H1 (cell line): ENCODE data around the gene SLC25A52. TPM values are rescaled to one million over a fixed set of nuclear protein-coding genes. Genes with fewer than 3 reads are reported as not detected.

ENCODE experiments used
- CTCF ChIA-PET: fragments of 300-600 bp; sonication (Branson Sonifier 250); formaldehyde crosslinking; loops from one replicate; lab custom pipeline; 2021; ENCODE audit not compliant: partially characterized antibody; lab: Charles Lee
- POLR2A ChIA-PET: fragments of 300-600 bp; sonication (Branson Sonifier 250); formaldehyde crosslinking; loops from one replicate; lab custom pipeline; 2021; ENCODE audit warnings: inconsistent platforms; ENCODE audit not compliant: partially characterized antibody; lab: Charles Lee
- DNase-seq, 2 experiments: peaks; one replicate each; pipeline versions ENCODE4 v3.0.0 to v3.0.0-alpha.2; 2010 to 2022; ENCODE audit warnings: low spot score in 2 of 2, low read depth in 1 of 2, mixed read lengths in 1 of 2
- FAIRE-seq: peaks from 2 replicates; lab custom pipeline; 2011; peaks lifted over from hg19 to GRCh38; lab: Jason Lieb, UNC
- H2AFZ ChIP-seq: 2 replicates; pipeline ENCODE4 v1.8.1; 2012; ENCODE audit warnings: low read length, inconsistent platforms
- H2AK5ac ChIP-seq: 2 replicates; pipeline ENCODE4 v1.6.1; 2013; ENCODE audit warnings: low read depth, low read length
- H2BK120ac ChIP-seq: replicated peaks from 2 replicates; pipeline ENCODE3; 2013; ENCODE audit warnings: low read depth, low read length, inconsistent platforms
- H2BK12ac ChIP-seq: 2 replicates; pipeline ENCODE4 v1.6.1; 2013; ENCODE audit warnings: low read depth, low read length
- H2BK15ac ChIP-seq: 2 replicates; pipeline ENCODE4 v1.6.1; 2013; ENCODE audit warnings: low read length
- H2BK20ac ChIP-seq: 2 replicates; pipeline ENCODE4 v1.6.1; 2013; ENCODE audit warnings: low read length
- H2BK5ac ChIP-seq: 2 replicates; pipeline ENCODE4 v1.6.1; 2013; ENCODE audit warnings: low read depth, low read length
- H3K14ac ChIP-seq: 2 replicates; pipeline ENCODE4 v1.6.1; 2013; ENCODE audit warnings: inconsistent platforms; ENCODE audit not compliant: insufficient read length
- H3K18ac ChIP-seq: 2 replicates; pipeline ENCODE4 v1.6.1; 2013; ENCODE audit warnings: low read length; ENCODE audit errors: extremely low read depth
- H3K23ac ChIP-seq: 2 replicates; pipeline ENCODE4 v1.6.1; 2013; ENCODE audit warnings: inconsistent platforms; ENCODE audit not compliant: insufficient read length
- H3K23me2 ChIP-seq: 2 replicates; pipeline ENCODE4 v1.6.1; 2013; ENCODE audit warnings: low read depth, low read length
- H3K27ac ChIP-seq: 2 replicates; pipeline ENCODE4 v1.6.1; 2011; ENCODE audit warnings: low read depth, low read length, inconsistent platforms
- H3K27me3 ChIP-seq, 4 experiments: replicated peaks in 1 of 4; 1 replicate in 1 of 4; 2 replicates in 3 of 4; pipeline versions ENCODE4 v1.6.1 to v1.8.1; 2011 to 2013; ENCODE audit warnings: low read length in 3 of 4, mild to moderate bottlenecking in 3 of 4, inconsistent platforms in 2 of 4, mixed read lengths in 2 of 4, moderate library complexity in 1 of 4; ENCODE audit not compliant: control insufficient read depth in 3 of 4, insufficient read depth in 3 of 4; ENCODE audit errors: extremely low read depth in 1 of 4
- H3K36me3 ChIP-seq, 4 experiments: 2 replicates each; pipeline versions ENCODE4 v1.6.1 to v1.8.1; 2011 to 2013; ENCODE audit warnings: mild to moderate bottlenecking in 4 of 4, low read length in 3 of 4, moderate library complexity in 2 of 4, control low read depth in 1 of 4, inconsistent platforms in 1 of 4; ENCODE audit not compliant: insufficient read depth in 4 of 4, control insufficient read depth in 2 of 4
- H3K4ac ChIP-seq: replicated peaks from 2 replicates; pipeline ENCODE3; 2013; ENCODE audit warnings: low read length, low read depth, mixed read lengths, inconsistent platforms; ENCODE audit not compliant: insufficient read length
- H3K4me1 ChIP-seq, 4 experiments: replicated peaks in 1 of 4; 1 replicate in 1 of 4; 2 replicates in 3 of 4; pipeline versions ENCODE4 v1.6.1 to v1.8.1; 2011 to 2013; ENCODE audit warnings: low read length in 3 of 4, inconsistent platforms in 2 of 4, mixed read lengths in 1 of 4; ENCODE audit not compliant: insufficient read depth in 4 of 4, control insufficient read depth in 3 of 4
- H3K4me2 ChIP-seq, 2 experiments: 2 replicates each; pipeline versions ENCODE4 v1.6.1 to v1.8.1; 2011 to 2013; ENCODE audit warnings: low read depth in 2 of 2, low read length in 2 of 2, control low read depth in 1 of 2, inconsistent platforms in 1 of 2, mild to moderate bottlenecking in 1 of 2; ENCODE audit not compliant: insufficient read depth in 1 of 2
- H3K4me3 ChIP-seq, 4 experiments: fragments of 200-600, 300-600 bp in 1 of 4; sonication (generic), shearing (Covaris generic), sonication (Bioruptor Twin) in 1 of 4; 2 replicates each; pipeline versions ENCODE4 v1.5.1 to v1.8.1; 2011 to 2016; ENCODE audit warnings: low read length in 4 of 4, low read depth in 3 of 4, control low read depth in 2 of 4, inconsistent platforms in 2 of 4, mild to moderate bottlenecking in 2 of 4, mixed read lengths in 1 of 4, moderate library complexity in 1 of 4; ENCODE audit not compliant: insufficient read depth in 2 of 4; ENCODE audit errors: extremely low read depth in 1 of 4
- H3K56ac ChIP-seq: replicated peaks from 2 replicates; pipeline ENCODE3; 2013; ENCODE audit warnings: low read depth, mild to moderate bottlenecking, mixed read lengths, low read length, inconsistent platforms; ENCODE audit not compliant: insufficient read length
- H3K79me1 ChIP-seq: 2 replicates; pipeline ENCODE4 v1.6.1; 2013; ENCODE audit warnings: low read depth, low read length, control low read depth
- H3K79me2 ChIP-seq, 2 experiments: 2 replicates each; pipeline versions ENCODE4 v1.6.1 to v1.8.1; 2012 to 2013; ENCODE audit warnings: low read length in 2 of 2, mild to moderate bottlenecking in 2 of 2, inconsistent platforms in 1 of 2; ENCODE audit not compliant: insufficient read depth in 2 of 2, control insufficient read depth in 1 of 2
- H3K9ac ChIP-seq, 4 experiments: replicated peaks in 1 of 4; 1 replicate in 1 of 4; 2 replicates in 3 of 4; pipeline versions ENCODE4 v1.6.1 to v1.8.1; 2011 to 2013; ENCODE audit warnings: low read depth in 3 of 4, low read length in 3 of 4, control low read depth in 2 of 4, mild to moderate bottlenecking in 2 of 4, moderate library complexity in 2 of 4, inconsistent platforms in 1 of 4; ENCODE audit errors: extremely low read depth in 1 of 4
- H3K9me3 ChIP-seq, 2 experiments: 2 replicates each; pipeline versions ENCODE4 v1.6.1 to v1.8.1; 2012 to 2013; ENCODE audit warnings: mild to moderate bottlenecking in 2 of 2, moderate library complexity in 2 of 2, control low read depth in 1 of 2, inconsistent platforms in 1 of 2, low read depth in 1 of 2, low read length in 1 of 2, mixed read lengths in 1 of 2; ENCODE audit not compliant: insufficient read depth in 2 of 2
- H4K20me1 ChIP-seq, 2 experiments: replicated peaks in 1 of 2; 2 replicates each; pipeline versions ENCODE3 to v1.8.1; 2011 to 2013; ENCODE audit warnings: inconsistent platforms in 2 of 2, low read length in 2 of 2, mild to moderate bottlenecking in 1 of 2; ENCODE audit not compliant: insufficient read depth in 2 of 2, control insufficient read depth in 1 of 2
- H4K5ac ChIP-seq: 2 replicates; pipeline ENCODE4 v1.6.1; 2013; ENCODE audit warnings: low read length, low read depth, mixed read lengths, inconsistent platforms; ENCODE audit not compliant: insufficient read length
- H4K8ac ChIP-seq: 2 replicates; pipeline ENCODE4 v1.8.0; 2013; ENCODE audit warnings: mild to moderate bottlenecking, moderate library complexity, low read length, inconsistent platforms; ENCODE audit not compliant: insufficient read depth; ENCODE audit errors: extremely low read depth
- H4K91ac ChIP-seq: replicated peaks from 2 replicates; pipeline ENCODE3; 2013; ENCODE audit warnings: low read length, mixed read lengths, inconsistent platforms; ENCODE audit not compliant: insufficient read length
- ATF2 ChIP-seq: IDR thresholded peaks from 2 replicates; pipeline ENCODE4 v1.6.1; 2012; ENCODE audit warnings: low read length, inconsistent platforms
- CBX5 ChIP-seq: fragments of 300-800, 300-1000 bp; sonication (generic); IDR thresholded peaks from 2 replicates; pipeline ENCODE4 v1.7.1; 2016; ENCODE audit warnings: antibody characterized with exemption, low read length, low read depth
- CHD2 ChIP-seq: IDR thresholded peaks from 2 replicates; pipeline ENCODE4 v1.6.1; 2012; ENCODE audit warnings: low read length, improper control_type of control experiment
- EP300 ChIP-seq, 2 experiments: IDR thresholded peaks; 1 replicate in 1 of 2; 2 replicates in 1 of 2; pipeline ENCODE4 v1.6.1; 2011 to 2012; ENCODE audit warnings: low read depth in 2 of 2, low read length in 2 of 2, mild to moderate bottlenecking in 2 of 2, borderline replicate concordance in 1 of 2, inconsistent platforms in 1 of 2, moderate library complexity in 1 of 2
- NRF1 ChIP-seq: IDR thresholded peaks from 2 replicates; pipeline ENCODE4 v1.6.1; 2011; ENCODE audit warnings: mild to moderate bottlenecking, low read depth, low read length, improper control_type of control experiment
- POLR2AphosphoS5 ChIP-seq: IDR thresholded peaks from 2 replicates; pipeline ENCODE4 v1.6.1; 2011; ENCODE audit warnings: low read depth, low read length
- SIN3A ChIP-seq, 2 experiments: IDR thresholded peaks in 1 of 2; conservative IDR thresholded peaks in 1 of 2; 2 replicates each; pipeline ENCODE4 v1.6.1; 2011 to 2012; ENCODE audit warnings: low read length in 2 of 2, improper control_type of control experiment in 1 of 2, low read depth in 1 of 2, mild to moderate bottlenecking in 1 of 2
- SIRT6 ChIP-seq: IDR thresholded peaks from one replicate; pipeline ENCODE4 v1.7.1; 2012; ENCODE audit warnings: low read length, inconsistent platforms
- WGBS, 2 experiments: shearing (Covaris generic) in 1 of 2; methylation state at CpG; one replicate each; pipeline versions ENCODE4 v1.1.6 to v1.1.7; 2013 to 2015; ENCODE audit warnings: low lambda C conversion rate in 2 of 2, mixed read lengths in 2 of 2, inconsistent platforms in 1 of 2, low coverage in 1 of 2, missing lambda C conversion rate in 1 of 2; ENCODE audit not compliant: insufficient replicate concordance in 2 of 2, insufficient coverage in 1 of 2, insufficient read length in 1 of 2; ENCODE audit errors: extremely low coverage in 1 of 2, missing lambda C conversion rate in 1 of 2; 5-methylcytosine and 5-hydroxymethylcytosine counted together
- polyA plus RNA-seq, 7 experiments: library from polyadenylated mRNA; depleted of rRNA in 3 of 7; stranded (reverse) in 5 of 7; unstranded in 2 of 7; fragments of >200 nt in 5 of 7; fragments of 200-250 nt in 2 of 7; gene quantifications; 1 replicate in 5 of 7; 2 replicates in 1 of 7; 4 replicates in 1 of 7; pipeline versions ENCODE4 v1.2.1 to v1.2.3, GENCODE V29; 2011 to 2013; ENCODE audit warnings: missing spikeins in 2 of 7, mixed read lengths in 2 of 7
- total RNA-seq: library from RNA; stranded (reverse); fragmentation: NEBNext Ultra II Directional; extraction: Animal tissue kit (Norgen Biotek cat#: 25700); gene quantifications from 2 replicates; pipeline ENCODE4 v1.2.1, GENCODE V29; 2021

The SLC25A52 gene
- total and polyA plus RNA-seq, 2 of the 8 experiments (the other 6 are each of a cell fraction or from before 2014, with no cell fraction given): not detected

GRCh38 chr18:31739651-31740050 lies 21.0 kb downstream of the SLC25A52 start:
- TF ChIP-seq CBX5 (no peak), EP300 (IDR thresholded peaks at IDR 0.05; ENCODE audit: borderline replicate concordance in 1 of 2, low read depth in 2 of 2, low read length in 2 of 2) (no peak), SIN3A (conservative IDR thresholded peaks at IDR 0.05 in 1 of 2, IDR thresholded peaks at IDR 0.05 in 1 of 2; ENCODE audit: low read depth in 1 of 2, low read length in 2 of 2) (no peak), ATF2 (no peak), CHD2 (no peak), SIRT6 (no peak), NRF1 (no peak), POLR2AphosphoS5 (no peak)
- no peak overlapping the region for H4K5ac ChIP-seq
- no peak overlapping the region for H3K9ac ChIP-seq
- H3K23me2 ChIP-seq: no peaks in the 10 kb centered on the region
- H3K4me2 ChIP-seq: no peak overlapping the region
- DNase-seq: no peak
- no peak overlapping the region for H2BK20ac ChIP-seq
- H2BK15ac ChIP-seq: no peak overlapping the region
- no peaks in the 10 kb centered on the region; a peak in 3 of 7 replicates for H3K4me1 ChIP-seq
- no peaks in the 10 kb centered on the region for H3K79me1 ChIP-seq
- ChIA-PET CTCF (interaction anchor here (1.2 kb wide), 1 partner anchor 205 kb away, joined by 4 read pairs; no protein-coding TSS in a partner anchor), POLR2A (no interaction called here)
- H4K20me1 ChIP-seq: no peaks in the 10 kb centered on the region
- H2AK5ac ChIP-seq: no peak overlapping the region
- H3K4me3 ChIP-seq: no peak overlapping the region
- H3K9me3 ChIP-seq: peaks cover 8% of the 10 kb centered on the region in 2 experiments; a peak in 2 of 4 replicates
- no peaks in the 10 kb centered on the region for H3K27me3 ChIP-seq
- no peak overlapping the region for H4K91ac ChIP-seq
- no peak overlapping the region for H3K27ac ChIP-seq
- H2AFZ ChIP-seq: no peak overlapping the region
- 0 out of 8 replicates have a peak, but pooled peaks cover 0 to 4% (median 0%) of the 10 kb centered on the region in 4 experiments for H3K36me3 ChIP-seq
- H3K56ac ChIP-seq: no peak overlapping the region
- H2BK120ac ChIP-seq: no peak overlapping the region
- H3K14ac ChIP-seq: no peak overlapping the region
- no peaks in the 10 kb centered on the region for H3K79me2 ChIP-seq
- no peak for FAIRE-seq
- no peak overlapping the region for H3K18ac ChIP-seq
- no peak overlapping the region for H2BK12ac ChIP-seq
- 84% methylated on average over 3 of the region's 3 CpGs; no CpG with 5 or more reads in 1 of the 2 experiments for WGBS, 2 experiments
- no peak overlapping the region for H2BK5ac ChIP-seq
- no peak overlapping the region for H4K8ac ChIP-seq
- no peak overlapping the region for H3K4ac ChIP-seq
- H3K23ac ChIP-seq: no peak overlapping the region
